HL-60 (cell line): ENCODE results near the gene CLTRN.
"Not testable (repeated sequence)": the region's sequence is repeated elsewhere in the genome, so short reads cannot be mapped to it uniquely, and the experiment has no call there.

ENCODE experiments used
- DNase-seq, 2 experiments: peaks; one replicate each; pipeline ENCODE4 v3.0.0-alpha.2; 2010 to 2020; ENCODE audit warnings: low read depth in 1 of 2, low spot score in 1 of 2
- H3K27ac ChIP-seq: fragments of 250-450 bp; sonication (Bioruptor Pico); replicated peaks from 2 replicates; pipeline ENCODE4 v1.5.1; 2020; ENCODE audit warnings: mild to moderate bottlenecking, moderate library complexity
- H3K27me3 ChIP-seq: fragments of 250-450 bp; sonication (Bioruptor Pico); 2 replicates; pipeline ENCODE4 v1.5.1; 2021; ENCODE audit warnings: mild to moderate bottlenecking, moderate library complexity; ENCODE audit not compliant: insufficient read depth, poor library complexity, severe bottlenecking
- H3K4me3 ChIP-seq: replicated peaks from 2 replicates; pipeline ENCODE4 v1.5.1; 2011; ENCODE audit warnings: mild to moderate bottlenecking, control low read depth, low read length; ENCODE audit not compliant: insufficient read depth
- CTCF ChIP-seq: IDR thresholded peaks from one replicate; pipeline ENCODE4 v1.5.1; 2011; ENCODE audit warnings: low read length, control low read depth, inconsistent platforms; ENCODE audit not compliant: insufficient read depth
- GABPA ChIP-seq: IDR thresholded peaks from 2 replicates; pipeline ENCODE4 v1.6.1; 2012; ENCODE audit warnings: low read depth
- POLR2AphosphoS5 ChIP-seq: IDR thresholded peaks from 2 replicates; pipeline ENCODE4 v1.6.1; 2012; ENCODE audit warnings: low read depth
- REST ChIP-seq: IDR thresholded peaks from 2 replicates; pipeline ENCODE4 v1.6.1; 2012; ENCODE audit warnings: low read depth; ENCODE audit not compliant: insufficient replicate concordance
- SPI1 ChIP-seq: IDR thresholded peaks from 2 replicates; pipeline ENCODE4 v1.6.1; 2012; ENCODE audit warnings: low read depth, mild to moderate bottlenecking, borderline replicate concordance
- long read RNA-seq: library from polyadenylated mRNA; unstranded; transcript quantifications from one replicate; pipeline ENCODE4 v2.0.0, GENCODE V29; 2020

Gene CLTRN
- long read RNA-seq, partial matches to known transcripts, result 0 of 1 reads
- long read RNA-seq, other reads (novel, unspliced or antisense), result 1 of 1 reads

- Histone ChIP-seq H3K27me3 (peaks cover 25% of the 10 kb centered on the region), H3K27ac (no peak within 1 kb of the TSS), H3K4me3 (no peak within 1 kb of the TSS)
- no peak for DNase-seq
- no peak for TF ChIP-seq SPI1
- TF ChIP-seq REST, result no peak
- no peak for TF ChIP-seq GABPA
- TF ChIP-seq CTCF, result no peak
- TF ChIP-seq POLR2AphosphoS5, result no peak
Observed at GRCh38 chrX:15664487-15665444, at the start of gene CLTRN. TSS of gene CLTRN (minus strand) at chrX:15664805. CDS start at chrX:15664775, 30 bp downstream.

GRCh38 chrX:15704273-15704672 lies 39.7 kb upstream of the CLTRN start:
- not testable (repeated sequence) for DNase-seq, H3K4me3 ChIP-seq, H3K27me3 ChIP-seq, H3K27ac ChIP-seq

GRCh38 chrX:15703809-15704208 lies 39.2 kb upstream of the CLTRN start:
- DNase-seq, H3K27ac ChIP-seq, H3K4me3 ChIP-seq, H3K27me3 ChIP-seq: not testable (repeated sequence)

- H3K4me3 ChIP-seq, result no peak overlapping the region
- no peak for TF ChIP-seq GABPA
- TF ChIP-seq SPI1, result no peak
- TF ChIP-seq POLR2AphosphoS5, result no peak
- no peak for TF ChIP-seq REST
- no peak for TF ChIP-seq CTCF
- no peaks in the 10 kb centered on the region for H3K27me3 ChIP-seq
- no peak overlapping the region for H3K27ac ChIP-seq
- DNase-seq, result no peak
Observed at GRCh38 chrX:15702488-15703371, 38.1 kb upstream of the CLTRN start.
